H4 (cell line): ENCODE measurements around the gene SMPD3. TPM values are rescaled to one million over a fixed set of nuclear protein-coding genes. Genes with fewer than 3 reads are reported as not detected.

ENCODE experiments used
- DNase-seq: peaks from one replicate; pipeline ENCODE4 v3.0.0-alpha.2; 2015; ENCODE audit warnings: low spot score
- total RNA-seq: library from RNA; depleted of rRNA; stranded (reverse); fragments of >200 nt; shearing (Covaris generic); gene quantifications from 2 replicates; pipeline ENCODE4 v1.2.3, GENCODE V29; 2014

Gene SMPD3
- total RNA-seq, 1 experiment from 2014 or later, result not detected

- DNase-seq, result no peak
These were observed 91.9 kb downstream of the SMPD3 start for GRCh38 chr16:68356249-68356918.

GRCh38 chr16:68355447-68356248, 92.7 kb downstream of the SMPD3 start:
- DNase-seq, result no peak

DNA sequence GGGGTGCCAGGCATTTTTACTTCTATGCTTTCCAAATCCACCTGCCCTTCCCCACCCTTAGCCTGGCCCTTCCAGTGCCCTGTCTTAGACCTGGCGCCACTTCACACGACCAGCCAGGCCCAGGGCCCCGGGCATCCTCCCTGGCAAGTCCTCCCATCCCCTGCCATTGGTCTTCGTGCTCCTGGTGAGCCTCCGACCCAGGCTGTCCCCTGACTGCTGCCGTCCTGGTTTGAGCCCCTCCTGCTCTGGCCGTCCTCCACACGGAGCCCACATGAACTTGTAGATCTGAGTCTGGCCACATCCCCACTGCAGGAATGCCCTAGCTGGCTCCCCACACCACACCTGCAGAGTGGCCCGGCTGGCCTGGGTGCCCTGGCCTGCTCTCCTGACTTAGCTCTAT, 93.5 kb downstream of the SMPD3 start:
- no peak for DNase-seq

DNA sequence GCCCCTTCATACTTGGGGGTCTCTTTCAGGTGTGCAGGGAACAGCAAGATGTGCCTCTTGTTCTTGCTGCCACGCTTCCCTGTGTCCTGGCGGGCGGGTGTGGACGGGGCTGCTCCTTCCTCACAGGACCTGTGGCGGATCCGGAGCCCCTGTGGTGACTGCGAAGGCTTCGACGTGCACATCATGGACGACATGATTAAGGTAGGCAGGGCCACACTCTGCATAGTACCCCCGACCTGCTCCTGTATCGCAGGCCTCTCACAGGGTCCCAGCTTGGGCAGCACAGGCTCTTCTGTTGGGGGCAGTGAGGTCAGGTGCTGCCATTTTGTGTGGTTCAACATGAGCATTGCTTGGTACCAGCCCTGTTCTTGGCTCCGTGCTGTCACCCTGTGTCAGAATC, 94.9 kb downstream of the SMPD3 start:
- DNase-seq, result no peak

DNA sequence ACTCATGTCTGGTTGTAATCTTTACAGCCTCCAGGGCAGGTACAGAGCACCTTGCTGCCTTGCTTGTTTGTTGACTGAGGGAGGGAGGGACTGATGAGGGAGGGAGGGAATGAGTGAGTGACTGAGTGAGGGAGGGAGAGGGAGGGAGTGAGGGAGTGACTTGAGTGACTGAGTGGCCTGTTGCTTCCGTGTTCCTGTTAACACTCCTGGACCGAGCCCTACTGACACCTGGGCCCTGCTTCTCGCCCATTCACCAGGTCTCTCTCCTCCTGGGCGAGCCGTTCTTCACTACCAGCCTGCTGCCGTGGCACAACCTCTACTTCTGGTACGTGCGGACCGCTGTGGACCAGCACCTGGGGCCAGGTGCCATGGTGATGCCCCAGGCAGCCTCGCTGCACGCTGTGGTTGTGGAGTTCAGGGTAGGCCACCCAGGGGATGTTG, 96.3 kb downstream of the SMPD3 start:
- DNase-seq, result no peak

DNA sequence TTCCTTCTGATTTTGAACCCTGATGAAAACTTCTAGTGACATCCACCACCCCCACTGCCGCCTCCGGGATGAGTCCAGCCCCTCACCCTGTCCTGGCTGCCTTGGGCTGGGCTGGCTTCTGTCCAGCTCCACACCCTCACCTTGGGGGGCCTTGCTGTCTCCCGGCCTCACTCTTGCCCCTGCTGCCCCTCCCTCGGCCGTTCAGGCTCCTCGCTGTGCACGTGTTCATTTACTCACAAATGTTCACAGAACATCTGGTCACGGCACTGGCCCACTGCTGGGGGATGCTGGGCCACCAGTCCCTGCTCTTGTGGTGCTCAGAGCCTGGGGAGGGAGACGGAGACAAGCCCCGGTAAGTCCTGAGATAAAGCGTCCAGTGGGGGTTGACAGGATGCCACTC, 96.8 kb downstream of the SMPD3 start:
- no peak for DNase-seq

DNA sequence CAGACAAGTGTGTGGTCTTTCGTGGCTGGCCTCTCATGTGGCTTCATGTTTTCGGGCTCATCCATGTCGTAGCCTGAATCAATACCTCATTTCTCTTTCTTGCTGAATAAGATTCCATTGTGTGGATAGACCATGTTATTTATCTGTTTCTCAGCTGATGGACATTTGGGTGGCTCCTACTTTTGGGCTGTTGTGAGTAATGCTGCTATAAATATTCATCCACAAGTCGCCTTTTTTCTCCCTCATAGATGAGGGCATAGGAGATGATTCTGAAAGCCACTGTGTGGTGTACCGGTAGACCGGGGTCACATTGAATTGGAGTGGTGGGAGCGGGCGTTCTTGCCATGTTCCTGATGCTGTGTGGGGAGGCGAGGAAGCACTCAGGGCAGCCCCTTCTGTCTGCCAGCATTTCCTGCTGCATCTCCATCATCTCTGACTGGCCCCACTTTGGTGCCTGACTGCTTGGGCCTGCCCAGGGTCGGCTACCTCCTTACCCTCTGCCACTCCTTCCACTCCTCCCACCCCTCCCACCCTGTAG, 97.4 kb downstream of the SMPD3 start:
- no peak for DNase-seq

DNA sequence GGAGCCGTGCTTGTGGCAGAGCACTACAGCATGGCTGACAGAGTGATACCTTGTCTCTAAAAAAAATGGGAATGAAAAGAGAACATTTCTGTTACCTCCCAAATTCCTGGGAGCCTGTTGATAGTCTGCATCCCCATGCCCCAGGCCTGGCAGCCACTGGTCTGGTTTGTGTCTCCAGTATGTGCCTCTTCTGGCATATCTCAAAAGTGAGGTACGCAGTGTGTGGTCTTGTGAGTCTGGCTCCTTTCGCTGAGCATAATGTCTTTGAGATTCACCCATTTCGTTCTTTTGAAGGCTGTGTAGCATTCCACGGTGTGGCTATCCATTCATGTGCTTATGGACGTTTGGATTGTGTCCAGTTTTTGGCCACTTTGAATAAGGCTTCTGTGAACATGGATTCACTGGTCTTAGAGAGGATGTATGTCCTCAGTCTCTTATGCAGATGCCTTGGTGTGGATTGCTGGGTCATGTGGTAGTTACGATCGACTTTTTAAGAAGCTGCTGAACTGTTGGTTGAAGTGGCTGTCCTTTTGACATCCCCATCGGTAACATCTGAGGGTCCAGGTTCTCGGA, 98.4 kb downstream of the SMPD3 start:
- no peak for DNase-seq

DNA sequence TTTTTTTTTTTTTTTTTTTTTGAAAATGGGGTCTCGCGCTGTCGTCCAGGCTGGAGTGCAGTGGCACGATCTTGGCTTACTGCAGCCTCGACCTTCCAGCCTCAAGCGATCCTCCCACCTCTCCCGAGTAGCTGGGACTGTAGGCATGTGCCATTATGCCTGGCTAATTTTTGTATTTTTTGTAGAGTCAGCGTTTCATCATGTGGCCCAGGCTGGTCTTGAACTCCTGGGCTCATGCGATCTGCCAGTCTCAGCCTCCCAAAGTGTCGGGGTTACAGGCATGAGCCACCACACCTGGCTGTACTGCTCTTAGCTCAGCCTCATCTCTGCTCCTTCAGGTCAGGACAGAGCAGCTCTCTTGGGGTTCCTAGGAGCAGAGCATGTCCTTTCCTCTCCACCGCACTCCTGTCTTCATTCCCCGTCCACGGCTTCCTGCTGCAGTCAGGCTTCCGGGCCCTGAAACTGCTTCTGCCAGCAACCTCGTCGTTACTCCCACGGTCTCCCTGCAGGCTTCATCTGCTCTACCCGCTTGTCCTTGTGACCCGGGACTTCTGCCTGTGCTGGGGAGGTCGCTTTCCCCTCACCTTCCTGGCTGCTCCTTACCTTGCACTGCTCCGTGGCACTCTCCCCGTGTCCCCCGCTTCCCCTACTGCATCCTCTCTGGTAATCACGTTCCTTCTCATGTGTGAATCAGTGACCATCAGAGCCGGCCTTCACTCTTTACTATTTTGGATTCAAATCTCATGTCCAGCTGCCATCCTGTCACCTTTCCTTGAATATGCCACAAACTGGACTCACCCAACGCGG, 99.5 kb downstream of the SMPD3 start:
- no peak for DNase-seq

GRCh38 chr16:68347605-68348004, 100.7 kb downstream of the SMPD3 start:
- DNase-seq, result no peak

DNA sequence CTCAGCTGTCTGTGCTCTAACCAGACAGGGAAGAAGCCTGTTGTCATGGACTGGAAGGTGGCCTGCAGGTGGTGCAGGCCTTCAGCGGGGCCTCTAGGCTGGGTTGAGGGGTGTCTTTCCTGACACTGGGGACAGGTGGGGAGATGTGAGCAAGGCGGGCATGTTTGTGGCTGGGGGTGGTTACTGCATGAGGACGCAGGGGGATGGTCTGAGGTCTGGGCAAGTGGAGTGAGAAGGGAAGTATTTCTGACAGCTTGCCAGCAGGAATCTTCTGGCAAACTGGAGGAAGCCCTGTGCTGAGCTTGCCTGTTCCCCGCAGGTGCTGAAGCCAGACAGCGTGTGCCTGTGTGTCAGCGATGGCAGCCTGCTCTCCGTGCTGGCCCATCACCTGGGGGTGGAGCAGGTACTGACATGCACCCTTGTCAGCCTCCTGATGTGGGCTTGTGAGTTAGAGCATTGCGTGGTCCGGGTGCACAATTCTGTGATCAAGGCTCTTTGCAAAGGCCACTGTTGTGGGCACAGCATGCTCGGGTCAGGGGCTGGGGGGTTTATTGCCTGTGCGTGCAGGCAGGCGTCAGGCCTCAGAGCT, 101.3 kb downstream of the SMPD3 start:
- DNase-seq, result no peak

GRCh38 chr16:68345958-68346635, 102.2 kb downstream of the SMPD3 start:
- no peak for DNase-seq

DNA sequence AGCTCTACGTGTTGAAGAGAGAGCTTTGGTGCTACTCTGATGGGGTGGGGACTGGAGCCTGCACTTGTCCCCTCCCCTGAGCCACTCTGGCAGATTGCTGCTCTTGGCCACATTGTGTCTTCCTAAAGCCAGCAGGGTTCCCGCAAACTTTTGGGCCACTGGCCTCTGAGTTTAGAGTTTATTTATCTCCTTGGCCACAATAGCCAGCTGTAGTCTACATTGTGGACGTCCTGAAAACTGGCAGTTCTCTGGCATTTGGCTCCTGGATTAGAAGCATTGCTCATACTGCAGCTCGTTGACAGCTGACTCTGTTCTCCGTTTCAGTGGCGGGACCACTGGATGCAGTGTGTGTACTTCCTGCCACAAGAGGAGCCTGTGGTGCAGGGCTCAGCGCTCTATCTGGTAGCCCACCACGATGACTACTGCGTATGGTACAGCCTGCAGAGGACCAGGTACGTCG, 102.9 kb downstream of the SMPD3 start:
- DNase-seq, result no peak

DNA sequence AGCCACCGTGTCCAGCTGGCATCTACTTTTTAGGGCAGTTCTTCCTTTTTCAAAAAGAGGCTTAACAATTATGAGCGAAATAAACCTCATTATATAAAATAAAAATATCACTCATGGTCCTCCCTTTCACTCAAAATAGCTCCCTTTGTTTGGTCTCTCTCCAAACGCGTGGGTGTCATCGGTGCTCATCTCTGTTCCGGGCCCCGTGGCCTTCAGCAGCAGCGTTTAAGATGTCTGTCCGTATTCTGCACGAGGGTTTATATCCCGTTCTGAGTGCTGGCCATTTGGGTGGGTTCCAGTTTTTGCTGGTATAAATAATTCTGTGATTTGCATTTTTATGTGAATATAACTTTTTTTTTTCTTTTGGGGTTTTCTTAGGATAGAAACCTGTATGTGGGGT, 104.1 kb downstream of the SMPD3 start:
- no peak for DNase-seq

DNA sequence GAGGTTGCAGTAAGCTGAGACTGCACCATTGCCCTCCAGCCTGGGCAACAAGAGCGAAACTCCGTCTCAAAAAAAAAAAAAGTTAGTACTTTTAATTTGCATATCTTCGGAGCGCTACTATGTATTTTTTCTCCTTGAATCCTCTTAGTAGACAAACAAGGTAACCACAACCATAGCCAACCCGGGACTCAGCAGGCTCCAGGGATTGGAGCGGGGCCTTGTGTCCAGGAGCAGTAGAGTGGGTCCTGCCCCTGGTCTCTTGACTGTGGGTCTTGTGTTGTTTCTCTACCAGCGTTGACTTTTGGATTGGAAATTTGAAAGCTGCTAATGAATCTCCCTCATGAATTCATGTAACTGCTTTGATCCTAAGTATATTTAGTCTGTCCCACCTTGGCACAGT, 105.2 kb downstream of the SMPD3 start:
- no peak for DNase-seq

DNA sequence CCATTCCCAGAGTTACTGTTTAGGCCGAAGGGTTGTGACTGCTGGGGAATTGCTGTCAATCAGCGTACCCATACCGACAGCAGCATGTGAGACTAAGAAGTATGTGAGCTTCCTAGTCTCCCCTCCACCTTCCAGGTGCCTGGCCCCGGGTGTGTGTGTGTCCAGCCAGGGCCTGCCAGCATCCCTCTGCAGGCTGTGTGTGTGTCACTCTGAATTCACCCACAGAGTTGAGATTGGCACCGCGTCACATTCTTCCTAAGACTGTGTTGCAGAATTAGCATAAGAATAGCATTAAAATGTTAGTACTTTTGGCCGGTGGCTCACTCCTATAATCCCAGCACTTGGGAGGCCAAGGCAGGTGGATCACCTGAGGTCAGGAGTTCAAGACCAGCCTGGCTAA, 105.7 kb downstream of the SMPD3 start:
- no peak for DNase-seq

DNA sequence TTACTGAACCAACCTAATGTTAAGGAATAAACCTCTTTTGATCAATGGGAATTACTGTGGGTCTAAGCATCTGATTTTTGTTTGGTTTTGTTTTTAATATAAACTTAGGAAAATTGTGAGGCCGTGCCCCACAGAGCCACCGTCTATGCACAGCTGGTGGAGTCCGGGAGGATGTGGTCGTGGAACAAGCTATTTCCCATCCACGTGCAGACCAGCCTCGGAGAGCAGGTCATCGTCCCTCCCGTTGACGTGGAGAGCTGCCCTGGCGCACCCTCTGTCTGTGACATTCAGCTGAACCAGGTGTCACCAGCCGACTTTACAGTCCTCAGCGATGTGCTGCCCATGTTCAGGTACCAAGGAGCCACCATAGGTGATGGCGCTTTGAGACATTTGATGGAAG, 109.1 kb downstream of the SMPD3 start:
- DNase-seq, result no peak

- no peak for DNase-seq
These were observed 109.8 kb downstream of the SMPD3 start for GRCh38 chr16:68338326-68339119.

DNA sequence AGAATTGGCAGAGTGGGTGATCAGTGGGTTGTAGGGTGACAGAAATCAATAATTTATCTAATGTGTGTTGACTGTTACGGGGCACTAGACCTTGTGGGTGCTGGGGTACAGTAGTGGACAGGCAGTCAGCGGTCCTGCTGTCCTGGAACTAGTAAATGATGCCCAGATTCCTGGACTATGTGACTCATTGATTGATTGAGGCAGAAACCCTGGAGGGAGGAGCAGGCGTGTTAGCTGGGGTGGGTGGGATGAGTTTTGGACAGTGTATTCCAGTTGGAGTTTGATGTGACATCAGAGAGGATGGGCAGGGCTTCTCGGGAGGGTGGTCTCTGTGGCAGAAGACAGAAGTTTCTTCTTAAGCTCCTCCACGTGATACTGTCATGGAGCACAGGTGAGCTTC, 113.1 kb downstream of the SMPD3 start:
- DNase-seq, result no peak
